DOHH2 (cell line): ENCODE results near the gene RPP40.

Source experiments
- H3F3A ChIP-seq: fragments of 200-600 bp; sonication (generic), shearing (Covaris generic); 2 replicates; pipeline ENCODE4 v1.6.0; 2016; ENCODE audit warnings: antibody characterized with exemption, mild to moderate bottlenecking; ENCODE audit not compliant: control insufficient read depth, insufficient read depth
- H3K27ac ChIP-seq: fragments of 200-600 bp; sonication (generic); 2 replicates; pipeline ENCODE4 v1.5.1; 2014; ENCODE audit warnings: low read depth, mild to moderate bottlenecking, low read length, moderate library complexity
- H3K27me3 ChIP-seq: fragments of 200-600 bp; sonication (generic); 2 replicates; pipeline ENCODE4 v1.6.1; 2014; ENCODE audit warnings: mild to moderate bottlenecking, low read length, mixed read lengths; ENCODE audit not compliant: control insufficient read depth
- H3K36me3 ChIP-seq: fragments of 200-600 bp; sonication (generic); 2 replicates; pipeline ENCODE4 v1.6.1; 2014; ENCODE audit warnings: mild to moderate bottlenecking, low read length, moderate library complexity, mixed read lengths; ENCODE audit not compliant: control insufficient read depth
- H3K4me1 ChIP-seq: fragments of 200-600 bp; sonication (generic); 2 replicates; pipeline ENCODE4 v1.6.1; 2014; ENCODE audit warnings: mild to moderate bottlenecking, low read length, mixed read lengths; ENCODE audit not compliant: control insufficient read depth
- H3K4me2 ChIP-seq: fragments of 200-600 bp; sonication (generic); 2 replicates; pipeline ENCODE4 v1.6.0; 2014; ENCODE audit warnings: mild to moderate bottlenecking, low read length, moderate library complexity
- H3K4me3 ChIP-seq: fragments of 200-600 bp; sonication (generic); 2 replicates; pipeline ENCODE4 v1.5.1; 2014; ENCODE audit warnings: mild to moderate bottlenecking, low read length, mixed read lengths
- H3K79me2 ChIP-seq: fragments of 200-600 bp; sonication (generic); 2 replicates; pipeline ENCODE4 v1.6.1; 2014; ENCODE audit warnings: mild to moderate bottlenecking, low read length, mixed read lengths; ENCODE audit not compliant: control insufficient read depth
- H3K9me2 ChIP-seq: fragments of 200-600 bp; sonication (generic); replicated peaks from 2 replicates; pipeline ENCODE4 v1.6.1; 2014; ENCODE audit warnings: mild to moderate bottlenecking, low read length, mixed read lengths; ENCODE audit not compliant: control insufficient read depth
- H3K9me3 ChIP-seq: fragments of 200-600 bp; sonication (generic); 2 replicates; pipeline ENCODE4 v1.6.1; 2014; ENCODE audit warnings: antibody characterized with exemption, low read length, mixed read lengths; ENCODE audit not compliant: control insufficient read depth, insufficient read depth
- H4K20me1 ChIP-seq: fragments of 200-600 bp; sonication (generic); 2 replicates; pipeline ENCODE4 v1.6.0; 2014; ENCODE audit warnings: low read depth, mild to moderate bottlenecking, antibody characterized with exemption, low read length, moderate library complexity; ENCODE audit not compliant: control insufficient read depth, insufficient read depth
- EZH2phosphoT487 ChIP-seq: fragments of 200-600 bp; sonication (generic); IDR thresholded peaks from 2 replicates; pipeline ENCODE4 v1.6.1; 2017; ENCODE audit warnings: borderline replicate concordance, mild to moderate bottlenecking, antibody characterized with exemption, low read length, moderate library complexity, mixed read lengths
- TF ChIP-seq, protein P1 (sequence below): fragments of 200-600 bp; sonication (generic); IDR thresholded peaks from one replicate; pipeline ENCODE4 v1.5.1; 2014; ENCODE audit warnings: antibody characterized with exemption, mild to moderate bottlenecking, low read depth, low read length; ENCODE audit not compliant: poor library complexity, severe bottlenecking

RPP40 gene

GRCh38 chr6:4973982-4974745 is 29.7 kb downstream of the RPP40 start:
- no peaks in the 10 kb centered on the region for H3K27me3 ChIP-seq
- H4K20me1 ChIP-seq = no peaks in the 10 kb centered on the region
- no peaks in the 10 kb centered on the region for H3K9me2 ChIP-seq
- no peaks in the 10 kb centered on the region for H3K79me2 ChIP-seq
- H3K9me3 ChIP-seq = peaks cover 5% of the 10 kb centered on the region; the same call in 1 of the 2 replicates
- H3K27ac ChIP-seq = no peak overlapping the region
- no peaks in the 10 kb centered on the region for H3K4me1 ChIP-seq
- H3K36me3 ChIP-seq = no peaks in the 10 kb centered on the region
- no peak overlapping the region for H3K4me3 ChIP-seq
- no peak for TF ChIP-seq EZH2phosphoT487
- TF ChIP-seq, protein P1, sequence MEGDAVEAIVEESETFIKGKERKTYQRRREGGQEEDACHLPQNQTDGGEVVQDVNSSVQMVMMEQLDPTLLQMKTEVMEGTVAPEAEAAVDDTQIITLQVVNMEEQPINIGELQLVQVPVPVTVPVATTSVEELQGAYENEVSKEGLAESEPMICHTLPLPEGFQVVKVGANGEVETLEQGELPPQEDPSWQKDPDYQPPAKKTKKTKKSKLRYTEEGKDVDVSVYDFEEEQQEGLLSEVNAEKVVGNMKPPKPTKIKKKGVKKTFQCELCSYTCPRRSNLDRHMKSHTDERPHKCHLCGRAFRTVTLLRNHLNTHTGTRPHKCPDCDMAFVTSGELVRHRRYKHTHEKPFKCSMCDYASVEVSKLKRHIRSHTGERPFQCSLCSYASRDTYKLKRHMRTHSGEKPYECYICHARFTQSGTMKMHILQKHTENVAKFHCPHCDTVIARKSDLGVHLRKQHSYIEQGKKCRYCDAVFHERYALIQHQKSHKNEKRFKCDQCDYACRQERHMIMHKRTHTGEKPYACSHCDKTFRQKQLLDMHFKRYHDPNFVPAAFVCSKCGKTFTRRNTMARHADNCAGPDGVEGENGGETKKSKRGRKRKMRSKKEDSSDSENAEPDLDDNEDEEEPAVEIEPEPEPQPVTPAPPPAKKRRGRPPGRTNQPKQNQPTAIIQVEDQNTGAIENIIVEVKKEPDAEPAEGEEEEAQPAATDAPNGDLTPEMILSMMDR = no peak
- H3K4me2 ChIP-seq = no peak overlapping the region
- H3F3A ChIP-seq = no peaks in the 10 kb centered on the region

- Histone ChIP-seq H3K36me3 (no peaks in the 10 kb centered on the region), H3F3A (no peaks in the 10 kb centered on the region), H3K27me3 (no peaks in the 10 kb centered on the region), H3K9me2 (no peaks in the 10 kb centered on the region), H3K9me3 (peaks cover 5% of the 10 kb centered on the region; the same call in 1 of the 2 replicates), H3K4me3 (no peak overlapping the region), H3K4me2 (no peak overlapping the region), H3K27ac (no peak overlapping the region), H3K79me2 (no peaks in the 10 kb centered on the region), H3K4me1 (no peaks in the 10 kb centered on the region), H4K20me1 (no peaks in the 10 kb centered on the region)
- TF ChIP-seq, protein P1 = no peak
Measured at GRCh38 chr6:4973415-4973814, 30.4 kb downstream of the RPP40 start.

GRCh38 chr6:4972438-4972837 is 31.4 kb downstream of the RPP40 start:
- no peaks in the 10 kb centered on the region for H3K4me1 ChIP-seq
- H3K79me2 ChIP-seq = no peaks in the 10 kb centered on the region
- no peaks in the 10 kb centered on the region for H3K9me2 ChIP-seq
- H3K36me3 ChIP-seq = no peaks in the 10 kb centered on the region
- H3K27me3 ChIP-seq = no peaks in the 10 kb centered on the region
- no peaks in the 10 kb centered on the region for H3F3A ChIP-seq
- no peak overlapping the region for H3K4me3 ChIP-seq
- no peak for TF ChIP-seq EZH2phosphoT487
- TF ChIP-seq, protein P1 = no peak
- H3K9me3 ChIP-seq = no peaks in the 10 kb centered on the region
- no peak overlapping the region for H3K27ac ChIP-seq
- no peaks in the 10 kb centered on the region for H4K20me1 ChIP-seq
- H3K4me2 ChIP-seq = no peak overlapping the region
